Epithelial cell of esophagus (primary cell): Measurements from ENCODE around the gene COX20.

ENCODE experiments used
- DNase-seq: peaks from one replicate; pipeline ENCODE4 v3.0.0; 2010; ENCODE audit warnings: low read depth
- H3K4me3 ChIP-seq: 2 replicates; pipeline ENCODE4 v1.5.1; 2011; ENCODE audit warnings: mild to moderate bottlenecking, low read length, control low read depth
- CTCF ChIP-seq: IDR thresholded peaks from 2 replicates; pipeline ENCODE4 v1.5.1; 2011; ENCODE audit warnings: low read depth, mild to moderate bottlenecking, low read length, control low read depth, inconsistent platforms; ENCODE audit not compliant: insufficient read depth; ENCODE audit errors: missing control alignments

Gene COX20

GRCh38 chr1:244804841-244805240, 30.6 kb upstream of the COX20 start:
- DNase-seq: no peak
- H3K4me3 ChIP-seq: no peak overlapping the region
- no peak for TF ChIP-seq CTCF

GRCh38 chr1:244807138-244807537, 28.3 kb upstream of the COX20 start:
- TF ChIP-seq CTCF: no peak
- H3K4me3 ChIP-seq: no peak overlapping the region
- DNase-seq: no peak

GRCh38 chr1:244810221-244810620, 25.2 kb upstream of the COX20 start:
- H3K4me3 ChIP-seq: no peak overlapping the region
- DNase-seq: no peak
- TF ChIP-seq CTCF: no peak

GRCh38 chr1:244813327-244813726, 22.1 kb upstream of the COX20 start:
- DNase-seq: no peak
- H3K4me3 ChIP-seq: no peak overlapping the region
- TF ChIP-seq CTCF: no peak

- no peak for TF ChIP-seq CTCF
- DNase-seq: no peak
- no peak overlapping the region for H3K4me3 ChIP-seq
These were observed 19.8 kb upstream of the COX20 start for GRCh38 chr1:244815600-244816099.

GRCh38 chr1:244817415-244817894, 18.0 kb upstream of the COX20 start:
- no peak for TF ChIP-seq CTCF
- no peak overlapping the region for H3K4me3 ChIP-seq
- DNase-seq: no peak

- H3K4me3 ChIP-seq: no peak overlapping the region
- no peak for DNase-seq
- TF ChIP-seq CTCF: no peak
These were observed 15.3 kb upstream of the COX20 start for GRCh38 chr1:244820131-244820530.
